SU-DHL-6 (cell line): ENCODE results near the gene CAMK1D.

Source experiments
- H2AFZ ChIP-seq: fragments of 200-600 bp; sonication (generic); 2 replicates; pipeline ENCODE4 v1.6.1; 2014; ENCODE audit warnings: low read depth, mild to moderate bottlenecking, moderate library complexity, mixed read lengths, antibody characterized with exemption, low read length; ENCODE audit not compliant: severe bottlenecking
- H3F3A ChIP-seq: fragments of 200-600 bp; shearing (Covaris generic); 2 replicates; pipeline ENCODE4 v1.6.0; 2016; ENCODE audit warnings: antibody characterized with exemption, mild to moderate bottlenecking; ENCODE audit not compliant: insufficient read depth
- H3K27ac ChIP-seq: fragments of 200-600 bp; sonication (generic); 2 replicates; pipeline ENCODE4 v1.5.1; 2016; ENCODE audit warnings: low read depth, mild to moderate bottlenecking, low read length, moderate library complexity, mixed read lengths
- H3K27me3 ChIP-seq: fragments of 200-600 bp; sonication (generic), shearing (Covaris generic); 2 replicates; pipeline ENCODE4 v1.6.0; 2014; ENCODE audit warnings: mild to moderate bottlenecking, low read length
- H3K36me3 ChIP-seq: fragments of 200-600 bp; sonication (generic); 2 replicates; pipeline ENCODE4 v1.6.1; 2014; ENCODE audit warnings: mild to moderate bottlenecking, low read length, mixed read lengths
- H3K4me2 ChIP-seq: fragments of 300-600, 200-600 bp; shearing (Covaris generic), sonication (generic); 2 replicates; pipeline ENCODE4 v1.6.0; 2014; ENCODE audit warnings: low read length, low read depth, mild to moderate bottlenecking; ENCODE audit not compliant: poor library complexity, severe bottlenecking
- H3K4me3 ChIP-seq: fragments of 200-600 bp; sonication (generic); 2 replicates; pipeline ENCODE4 v1.5.1; 2014; ENCODE audit warnings: antibody characterized with exemption, low read length, mild to moderate bottlenecking, mixed read lengths; ENCODE audit not compliant: insufficient read depth, poor library complexity, severe bottlenecking
- H3K79me2 ChIP-seq: fragments of 200-600 bp; sonication (generic); 2 replicates; pipeline ENCODE4 v1.6.1; 2014; ENCODE audit warnings: mild to moderate bottlenecking, low read length, moderate library complexity; ENCODE audit not compliant: insufficient read depth
- H3K9ac ChIP-seq: fragments of 200-600 bp; sonication (generic); 2 replicates; pipeline ENCODE4 v1.7.0; 2014; ENCODE audit warnings: mild to moderate bottlenecking, low read length
- H3K9me2 ChIP-seq: fragments of 200-600 bp; sonication (generic); replicated peaks from 2 replicates; pipeline ENCODE4 v1.6.1; 2014; ENCODE audit warnings: low read length; ENCODE audit not compliant: insufficient read depth
- H3K9me3 ChIP-seq: fragments of 200-600 bp; sonication (generic); 2 replicates; pipeline ENCODE4 v1.6.1; 2014; ENCODE audit warnings: low read length, mixed read lengths; ENCODE audit not compliant: insufficient read depth
- H4K20me1 ChIP-seq: fragments of 200-600 bp; sonication (generic); 2 replicates; pipeline ENCODE4 v1.6.1; 2014; ENCODE audit warnings: low read depth, mild to moderate bottlenecking, antibody characterized with exemption, low read length, moderate library complexity, mixed read lengths
- CTCF ChIP-seq: fragments of 200-600 bp; sonication (generic); IDR thresholded peaks from one replicate; pipeline ENCODE4 v1.5.1; 2017; ENCODE audit warnings: antibody characterized with exemption, mild to moderate bottlenecking, low read length, moderate library complexity; ENCODE audit not compliant: insufficient read depth, poor library complexity, severe bottlenecking
- EZH2phosphoT487 ChIP-seq: fragments of 200-600 bp; sonication (generic), shearing (Covaris generic); conservative IDR thresholded peaks from 2 replicates; pipeline ENCODE4 v1.6.1; 2018; ENCODE audit warnings: mild to moderate bottlenecking, antibody characterized with exemption, low read length, moderate library complexity, mixed read lengths

CAMK1D gene

DNA sequence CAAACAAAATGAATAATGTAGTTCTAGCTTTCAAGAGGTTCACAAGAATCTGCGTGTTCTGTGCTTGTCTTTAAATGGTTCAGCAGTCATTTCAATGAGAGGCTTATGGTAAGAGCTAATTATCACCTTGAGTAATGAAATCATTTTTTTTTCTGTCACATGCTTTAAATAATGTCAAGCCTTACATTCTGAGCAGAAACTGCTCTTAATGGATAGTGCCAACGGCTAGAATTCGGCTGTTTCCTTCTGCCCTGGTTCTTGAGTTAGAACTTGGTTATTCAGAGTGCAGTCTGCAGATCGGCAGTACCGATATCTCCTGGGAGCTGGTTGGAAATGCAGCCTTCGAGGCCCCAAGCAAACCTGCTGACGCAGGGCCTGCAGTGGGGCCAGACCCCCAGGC, 316.2 kb downstream of the CAMK1D start:
- Histone ChIP-seq H3K79me2 (peaks cover 28% of the 10 kb centered on the region), H3K27ac (no peak overlapping the region), H2AFZ (no peak overlapping the region), H3K9me2 (no peaks in the 10 kb centered on the region), H3K27me3 (no peaks in the 10 kb centered on the region), H3K9me3 (no peaks in the 10 kb centered on the region), H4K20me1 (0 out of 2 replicates have a peak, but pooled peaks cover 3% of the 10 kb centered on the region), H3K36me3 (peaks cover 8% of the 10 kb centered on the region; the same call in 1 of the 2 replicates), H3K4me2 (no peak overlapping the region), H3K4me3 (no peak overlapping the region), H3F3A (no peaks in the 10 kb centered on the region; the same call in 1 of the 2 replicates), H3K9ac (no peak overlapping the region)
- TF ChIP-seq EZH2phosphoT487 (no peak), CTCF (no peak)

DNA sequence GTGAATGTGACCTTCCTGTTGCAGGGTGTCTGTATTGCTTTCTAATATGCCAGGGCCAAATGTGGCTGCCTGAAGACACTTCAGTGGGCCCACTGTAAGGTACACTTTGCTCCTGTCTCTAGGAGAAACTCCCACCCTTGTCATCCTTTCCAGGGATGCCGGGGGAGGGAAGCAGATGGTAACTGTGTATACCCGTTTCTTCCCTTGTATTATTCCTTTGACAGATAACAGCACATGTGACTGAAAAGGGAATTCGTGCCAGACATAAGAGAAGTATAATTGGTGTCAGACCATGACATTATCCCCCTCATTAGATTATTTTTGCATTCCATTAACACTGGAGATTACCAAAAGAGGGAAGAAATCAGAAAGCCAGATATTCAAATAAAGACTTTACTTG, 317.7 kb downstream of the CAMK1D start:
- Histone ChIP-seq H3K27ac (no peak overlapping the region), H3K79me2 (peaks cover 15% of the 10 kb centered on the region), H3K27me3 (no peaks in the 10 kb centered on the region), H3K9ac (no peak overlapping the region), H3K36me3 (peaks cover 8% of the 10 kb centered on the region; the same call in 1 of the 2 replicates), H3K4me2 (no peak overlapping the region), H3F3A (no peaks in the 10 kb centered on the region; the same call in 1 of the 2 replicates), H2AFZ (no peak overlapping the region), H4K20me1 (no peaks in the 10 kb centered on the region), H3K9me2 (no peaks in the 10 kb centered on the region), H3K4me3 (no peak overlapping the region), H3K9me3 (no peaks in the 10 kb centered on the region)
- TF ChIP-seq EZH2phosphoT487, result no peak
- TF ChIP-seq CTCF, result no peak

- no peak overlapping the region for H2AFZ ChIP-seq
- no peaks in the 10 kb centered on the region; the same call in 1 of the 2 replicates for H3F3A ChIP-seq
- no peak overlapping the region for H3K4me2 ChIP-seq
- no peak overlapping the region for H3K27ac ChIP-seq
- H3K36me3 ChIP-seq, result peaks cover 8% of the 10 kb centered on the region; the same call in 1 of the 2 replicates
- no peak overlapping the region for H3K9ac ChIP-seq
- H4K20me1 ChIP-seq, result no peaks in the 10 kb centered on the region; the same call in 1 of the 2 replicates
- no peaks in the 10 kb centered on the region for H3K27me3 ChIP-seq
- TF ChIP-seq EZH2phosphoT487 (no peak), CTCF (no peak)
- peaks cover 13% of the 10 kb centered on the region; the same call in 1 of the 2 replicates for H3K79me2 ChIP-seq
- no peak overlapping the region for H3K4me3 ChIP-seq
- no peaks in the 10 kb centered on the region for H3K9me2 ChIP-seq
- no peaks in the 10 kb centered on the region for H3K9me3 ChIP-seq
Measured at GRCh38 chr10:12668634-12669033, 319.3 kb downstream of the CAMK1D start.
